Measurements from ENCODE around the gene FILIP1L.

The FILIP1L gene

DNA sequence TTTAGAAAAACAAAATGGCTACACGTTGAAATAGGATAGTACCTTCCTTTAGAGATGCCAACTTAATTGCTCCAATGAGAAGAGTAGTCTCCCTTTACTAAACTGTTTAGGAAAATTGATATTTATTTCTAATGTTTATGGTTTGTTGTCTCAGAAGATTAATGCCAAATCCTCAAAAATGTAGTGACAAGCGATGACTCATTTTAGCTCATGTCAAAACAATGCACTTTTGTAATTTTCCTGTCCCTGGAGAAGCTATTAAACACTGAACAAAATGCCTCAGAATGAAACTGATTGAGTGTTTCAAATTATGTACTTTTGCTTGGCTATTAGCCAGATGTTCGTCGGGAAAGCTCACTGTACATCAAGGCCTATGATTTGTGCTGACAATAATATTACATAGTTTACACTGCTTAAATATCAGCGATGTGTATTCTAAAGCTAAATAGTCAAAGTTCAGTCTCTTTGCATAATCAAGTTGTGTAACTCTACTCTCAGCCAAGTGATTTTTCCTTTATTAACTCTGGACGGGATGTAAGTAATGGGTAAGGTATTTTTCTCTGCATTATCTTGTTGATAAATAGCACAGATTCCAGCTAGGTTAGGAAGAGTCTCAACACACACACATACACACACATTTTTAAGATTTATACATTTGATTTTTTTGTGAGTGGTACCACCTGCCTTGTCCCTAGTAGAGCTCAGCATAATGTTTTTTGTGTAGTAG, 212.9 kb downstream of the FILIP1L start:
- Histone ChIP-seq H3K9me3 (ENCODE audit: insufficient read depth, low read length) (no peaks in the 10 kb centered on the region), H3K27ac (ENCODE audit: low read depth, low read length) (no peak overlapping the region), H3F3A (ENCODE audit: insufficient read depth) (no peaks in the 10 kb centered on the region), H3K27me3 (ENCODE audit: low read length) (no peaks in the 10 kb centered on the region), H3K4me3 (ENCODE audit: insufficient read depth, low read length, poor library complexity, severe bottlenecking) (no peak overlapping the region), H4K20me1 (ENCODE audit: low read depth, low read length) (peaks cover 6% of the 10 kb centered on the region; the same call in 1 of the 2 replicates), H3K9ac (ENCODE audit: low read length) (no peak overlapping the region), H3K4me2 (ENCODE audit: low read depth, low read length, poor library complexity, severe bottlenecking) (no peak overlapping the region), H2AFZ (ENCODE audit: low read depth, low read length, severe bottlenecking) (no peak overlapping the region), H3K36me3 (ENCODE audit: low read length) (no peaks in the 10 kb centered on the region), H3K79me2 (ENCODE audit: insufficient read depth, low read length) (peaks cover 5% of the 10 kb centered on the region; the same call in 1 of the 2 replicates), H3K9me2 (replicated peaks; ENCODE audit: insufficient read depth, low read length) (no peaks in the 10 kb centered on the region)
- TF ChIP-seq EZH2phosphoT487 (conservative IDR thresholded peaks at IDR 0.05; ENCODE audit: low read length), result no peak
- TF ChIP-seq, protein P1, sequence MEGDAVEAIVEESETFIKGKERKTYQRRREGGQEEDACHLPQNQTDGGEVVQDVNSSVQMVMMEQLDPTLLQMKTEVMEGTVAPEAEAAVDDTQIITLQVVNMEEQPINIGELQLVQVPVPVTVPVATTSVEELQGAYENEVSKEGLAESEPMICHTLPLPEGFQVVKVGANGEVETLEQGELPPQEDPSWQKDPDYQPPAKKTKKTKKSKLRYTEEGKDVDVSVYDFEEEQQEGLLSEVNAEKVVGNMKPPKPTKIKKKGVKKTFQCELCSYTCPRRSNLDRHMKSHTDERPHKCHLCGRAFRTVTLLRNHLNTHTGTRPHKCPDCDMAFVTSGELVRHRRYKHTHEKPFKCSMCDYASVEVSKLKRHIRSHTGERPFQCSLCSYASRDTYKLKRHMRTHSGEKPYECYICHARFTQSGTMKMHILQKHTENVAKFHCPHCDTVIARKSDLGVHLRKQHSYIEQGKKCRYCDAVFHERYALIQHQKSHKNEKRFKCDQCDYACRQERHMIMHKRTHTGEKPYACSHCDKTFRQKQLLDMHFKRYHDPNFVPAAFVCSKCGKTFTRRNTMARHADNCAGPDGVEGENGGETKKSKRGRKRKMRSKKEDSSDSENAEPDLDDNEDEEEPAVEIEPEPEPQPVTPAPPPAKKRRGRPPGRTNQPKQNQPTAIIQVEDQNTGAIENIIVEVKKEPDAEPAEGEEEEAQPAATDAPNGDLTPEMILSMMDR (IDR thresholded peaks at IDR 0.05; ENCODE audit: insufficient read depth, low read length, poor library complexity, severe bottlenecking), result no peak

DNA sequence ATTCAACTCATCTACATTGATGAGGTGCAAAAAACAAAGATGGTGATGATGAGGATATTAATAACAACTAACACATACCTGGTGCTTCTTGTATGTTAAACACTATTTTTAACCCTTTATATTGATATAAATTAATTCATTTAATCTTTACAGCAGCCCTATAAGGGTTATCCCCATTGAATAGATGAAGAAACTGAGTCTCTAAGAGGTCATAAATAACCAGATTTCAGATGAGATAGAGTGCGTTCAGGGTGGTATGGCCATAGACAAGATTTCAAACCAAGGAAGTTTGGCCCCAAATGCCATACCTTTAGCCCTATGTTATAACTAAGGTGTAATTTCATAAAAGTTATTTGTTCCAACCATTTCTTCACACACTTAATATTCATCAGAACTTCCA, 214.1 kb downstream of the FILIP1L start:
- no peaks in the 10 kb centered on the region for H3K9me2 ChIP-seq (replicated peaks; ENCODE audit: insufficient read depth, low read length)
- H3K27ac ChIP-seq (ENCODE audit: low read depth, low read length), result no peak overlapping the region
- H3K9ac ChIP-seq (ENCODE audit: low read length), result no peak overlapping the region
- H3K79me2 ChIP-seq (ENCODE audit: insufficient read depth, low read length), result peaks cover 6% of the 10 kb centered on the region; the same call in 1 of the 2 replicates
- H3K27me3 ChIP-seq (ENCODE audit: low read length), result no peaks in the 10 kb centered on the region
- no peak overlapping the region for H3K4me3 ChIP-seq (ENCODE audit: insufficient read depth, low read length, poor library complexity, severe bottlenecking)
- no peaks in the 10 kb centered on the region for H3K36me3 ChIP-seq (ENCODE audit: low read length)
- H3K4me2 ChIP-seq (ENCODE audit: low read depth, low read length, poor library complexity, severe bottlenecking), result no peak overlapping the region
- no peaks in the 10 kb centered on the region for H3K9me3 ChIP-seq (ENCODE audit: insufficient read depth, low read length)
- no peaks in the 10 kb centered on the region for H3F3A ChIP-seq (ENCODE audit: insufficient read depth)
- H4K20me1 ChIP-seq (ENCODE audit: low read depth, low read length), result peaks cover 6% of the 10 kb centered on the region; the same call in 1 of the 2 replicates
- H2AFZ ChIP-seq (ENCODE audit: low read depth, low read length, severe bottlenecking), result no peak overlapping the region
- no peak for TF ChIP-seq EZH2phosphoT487 (conservative IDR thresholded peaks at IDR 0.05; ENCODE audit: low read length)
- TF ChIP-seq, protein P1 (IDR thresholded peaks at IDR 0.05; ENCODE audit: insufficient read depth, low read length, poor library complexity, severe bottlenecking), result no peak

DNA sequence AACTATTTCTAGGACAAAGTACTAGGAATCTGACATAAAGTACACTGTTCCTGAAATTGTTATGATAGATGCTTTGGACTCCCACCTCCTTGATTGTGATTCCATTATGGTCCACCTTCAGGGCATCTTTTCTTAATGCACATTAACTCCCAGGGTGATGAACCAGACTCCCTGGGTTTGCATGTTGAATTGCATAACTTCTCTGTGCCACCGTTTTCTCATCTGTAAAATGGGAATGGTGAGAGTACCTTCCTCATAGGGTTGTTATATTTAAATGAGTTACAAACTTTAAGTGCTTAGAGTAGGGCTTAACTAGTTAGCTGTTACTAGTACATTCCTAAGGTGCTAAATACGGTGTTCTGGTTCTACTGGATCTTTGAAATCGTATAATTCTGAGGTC, 214.7 kb downstream of the FILIP1L start:
- peaks cover 6% of the 10 kb centered on the region; the same call in 1 of the 2 replicates for H4K20me1 ChIP-seq (ENCODE audit: low read depth, low read length)
- no peaks in the 10 kb centered on the region for H3K36me3 ChIP-seq (ENCODE audit: low read length)
- no peaks in the 10 kb centered on the region for H3K9me3 ChIP-seq (ENCODE audit: insufficient read depth, low read length)
- H3K4me3 ChIP-seq (ENCODE audit: insufficient read depth, low read length, poor library complexity, severe bottlenecking), result no peak overlapping the region
- no peak overlapping the region for H3K9ac ChIP-seq (ENCODE audit: low read length)
- no peak overlapping the region for H3K4me2 ChIP-seq (ENCODE audit: low read depth, low read length, poor library complexity, severe bottlenecking)
- H3F3A ChIP-seq (ENCODE audit: insufficient read depth), result no peaks in the 10 kb centered on the region
- no peak overlapping the region for H3K27ac ChIP-seq (ENCODE audit: low read depth, low read length)
- H3K79me2 ChIP-seq (ENCODE audit: insufficient read depth, low read length), result peaks cover 6% of the 10 kb centered on the region; the same call in 1 of the 2 replicates
- TF ChIP-seq EZH2phosphoT487 (conservative IDR thresholded peaks at IDR 0.05; ENCODE audit: low read length), result no peak
- TF ChIP-seq, protein P1 (IDR thresholded peaks at IDR 0.05; ENCODE audit: insufficient read depth, low read length, poor library complexity, severe bottlenecking), result no peak
- H3K9me2 ChIP-seq (replicated peaks; ENCODE audit: insufficient read depth, low read length), result no peaks in the 10 kb centered on the region
- H2AFZ ChIP-seq (ENCODE audit: low read depth, low read length, severe bottlenecking), result no peak overlapping the region
- no peaks in the 10 kb centered on the region for H3K27me3 ChIP-seq (ENCODE audit: low read length)
